Esophagus squamous epithelium (tissue), 5 donors: ENCODE measurements around the gene CALN1. TPM values are rescaled to one million over a fixed set of nuclear protein-coding genes. Genes with fewer than 3 reads are reported as not detected.

Experiments used
- DNase-seq: peaks from one replicate; lab custom pipeline; 2025; lab: John Stamatoyannopoulos, UW
- H3K27ac ChIP-seq, 4 donors: fragments of 200-600 bp; sonication (generic); one replicate each; pipeline ENCODE4 v1.5.1; 2016 to 2019; ENCODE audit warnings: mild to moderate bottlenecking in 1 of 4
- H3K27me3 ChIP-seq, 4 donors: fragments of 200-600 bp; sonication (generic); 1 replicate in 3 of 4; 2 replicates in 1 of 4; pipeline versions ENCODE4 v1.5.1 to v1.6.0; 2017 to 2021; ENCODE audit warnings: antibody characterized with exemption in 1 of 4
- H3K36me3 ChIP-seq, 3 donors: fragments of 200-600 bp; sonication (generic); one replicate each; pipeline ENCODE4 v1.5.1; 2016 to 2019
- H3K4me1 ChIP-seq, 3 donors: fragments of 200-600 bp; sonication (generic); one replicate each; pipeline ENCODE4 v1.5.1; 2017 to 2019
- H3K4me3 ChIP-seq, 4 donors: fragments of 200-600 bp; sonication (generic); 1 replicate in 3 of 4; 2 replicates in 1 of 4; pipeline ENCODE4 v1.5.1; 2016 to 2019; ENCODE audit warnings: mild to moderate bottlenecking in 2 of 4, moderate library complexity in 1 of 4
- H3K9me3 ChIP-seq, 3 donors: fragments of 200-600 bp; sonication (generic); one replicate each; pipeline ENCODE4 v1.5.1; 2016 to 2019
- CTCF ChIP-seq, 6 experiments: fragments of 450-650 bp in 4 of 6; fragments of 200-600 bp in 2 of 6; sonication (generic) in 2 of 6; IDR thresholded peaks; one replicate each; pipeline ENCODE4 v1.5.1; 2016 to 2019; ENCODE audit warnings: antibody characterized with exemption in 6 of 6, mild to moderate bottlenecking in 4 of 6, moderate library complexity in 4 of 6
- POLR2A ChIP-seq, 4 donors: fragments of 450-650 bp; IDR thresholded peaks; one replicate each; pipeline ENCODE4 v1.6.1; 2017; ENCODE audit warnings: antibody characterized with exemption in 4 of 4, mild to moderate bottlenecking in 4 of 4, moderate library complexity in 3 of 4
- WGBS, 2 donors: methylation state at CpG; one replicate each; pipeline ENCODE4 v1.1.5; 2018; 5-methylcytosine and 5-hydroxymethylcytosine counted together
- intact Hi-C: fragments of 100-400 bp; cut with DNase I; formaldehyde crosslinking; loops from one replicate; pipeline ENCODE4 v1.15.0; 2022
- total RNA-seq, 4 donors: library from RNA; depleted of rRNA; stranded (reverse); fragments of >200 nt; gene quantifications; one replicate each; pipeline ENCODE4 v1.1.0, GENCODE V29; 2016
- donor health status: DM: yes; HTN: yes; CAD: no.

Gene CALN1
- total RNA-seq, 4 donors from 2014 or later = 0.83 TPM; not detected in 3

GRCh38 chr7:72190919-72191318 is 221.2 kb downstream of the CALN1 start:
- WGBS, 2 donors = 48 to 55% methylated on average over 10 of the region's 10 CpGs

GRCh38 chr7:72190146-72190545 is 222.0 kb downstream of the CALN1 start:
- no peaks in the 10 kb centered on the region for H3K36me3 ChIP-seq
- H3K4me1 ChIP-seq = no peaks in the 10 kb centered on the region
- no peak for TF ChIP-seq POLR2A (IDR thresholded peaks at IDR 0.05)
- TF ChIP-seq CTCF (IDR thresholded peaks at IDR 0.05) = no peak
- no peaks in the 10 kb centered on the region for H3K9me3 ChIP-seq
- DNase-seq = no peak
- no peak overlapping the region for H3K4me3 ChIP-seq
- 53 to 54% methylated on average over 8 of the region's 8 CpGs for WGBS, 2 donors
- intact Hi-C loops = no loop called here
- H3K27ac ChIP-seq = no peak overlapping the region
- no peaks in the 10 kb centered on the region for H3K27me3 ChIP-seq

More at GRCh38 chr7:72190919-72191318, 221.2 kb downstream of the CALN1 start:
- no peak for TF ChIP-seq POLR2A (IDR thresholded peaks at IDR 0.05)
- no peak for TF ChIP-seq CTCF (IDR thresholded peaks at IDR 0.05)
- no peak for DNase-seq
- Histone ChIP-seq H3K4me1 (no peaks in the 10 kb centered on the region), H3K27ac (no peak overlapping the region), H3K36me3 (no peaks in the 10 kb centered on the region), H3K27me3 (no peaks in the 10 kb centered on the region), H3K9me3 (no peaks in the 10 kb centered on the region), H3K4me3 (no peak overlapping the region)
- intact Hi-C loops = no loop called here

GRCh38 chr7:72187179-72187578 is 225.0 kb downstream of the CALN1 start:
- Histone ChIP-seq H3K36me3 (no peaks in the 10 kb centered on the region), H3K4me3 (no peak overlapping the region), H3K4me1 (no peaks in the 10 kb centered on the region), H3K27ac (no peak overlapping the region), H3K9me3 (no peaks in the 10 kb centered on the region), H3K27me3 (no peaks in the 10 kb centered on the region)
- DNase-seq = no peak
- intact Hi-C loops = no loop called here
- 83% methylated on average over 4 of the region's 4 CpGs for WGBS, 2 donors
- no peak for TF ChIP-seq CTCF (IDR thresholded peaks at IDR 0.05)
- no peak for TF ChIP-seq POLR2A (IDR thresholded peaks at IDR 0.05)

GRCh38 chr7:72183835-72184234 is 228.3 kb downstream of the CALN1 start:
- intact Hi-C loops = no loop called here
- DNase-seq = no peak
- H3K27ac ChIP-seq = no peak overlapping the region
- H3K4me3 ChIP-seq = no peak overlapping the region
- TF ChIP-seq POLR2A (IDR thresholded peaks at IDR 0.05) (no peak), CTCF (IDR thresholded peaks at IDR 0.05) (peak in 2 of 6 experiments; percentile 5 to 27)
- H3K9me3 ChIP-seq = no peaks in the 10 kb centered on the region
- no peaks in the 10 kb centered on the region for H3K27me3 ChIP-seq
- no peaks in the 10 kb centered on the region for H3K36me3 ChIP-seq
- 70 to 78% methylated on average over 9 of the region's 9 CpGs for WGBS, 2 donors
- no peaks in the 10 kb centered on the region for H3K4me1 ChIP-seq

- 84 to 86% methylated on average over 4 of the region's 4 CpGs for WGBS, 2 donors
These were observed 230.1 kb downstream of the CALN1 start for GRCh38 chr7:72182036-72182435.

More at GRCh38 chr7:72182036-72182435, 230.1 kb downstream of the CALN1 start:
- no peak for TF ChIP-seq POLR2A (IDR thresholded peaks at IDR 0.05)
- no peak for TF ChIP-seq CTCF (IDR thresholded peaks at IDR 0.05)
- intact Hi-C loops = no loop called here
- no peaks in the 10 kb centered on the region for H3K36me3 ChIP-seq
- H3K9me3 ChIP-seq = no peaks in the 10 kb centered on the region
- no peak for DNase-seq
- H3K4me3 ChIP-seq = no peak overlapping the region
- H3K4me1 ChIP-seq = no peaks in the 10 kb centered on the region
- no peak overlapping the region for H3K27ac ChIP-seq
- H3K27me3 ChIP-seq = no peaks in the 10 kb centered on the region
